ENCODE data around the gene SERPINA9.
"Not testable (repeated sequence)": the region's sequence is repeated elsewhere in the genome, so short reads cannot be mapped to it uniquely, and the experiment has no call there.

Gene SERPINA9

GRCh38 chr14:94476023-94476422, at the start of gene SERPINA9:
TSS of gene SERPINA9 (minus strand) at chr14:94476197. CDS start at chr14:94469840, 6,357 bp downstream.
- H3K27ac Mint-ChIP-seq = no peak within 1 kb of the TSS
- DNase-seq (no peak), ATAC-seq (no peak)
- peaks cover 18% of the 10 kb centered on the region for H3K9me3 Mint-ChIP-seq
- H3K36me3 Mint-ChIP-seq (ENCODE audit: low read depth) = no peaks in the 10 kb centered on the region
- peaks cover 3% of the 10 kb centered on the region for H3K27me3 Mint-ChIP-seq
- no peaks in the 10 kb centered on the region for H3K4me1 Mint-ChIP-seq
- H3K4me3 Mint-ChIP-seq = no peak within 1 kb of the TSS

- Mint-ChIP-seq H3K27ac (no peak overlapping the region), H3K9me3 (peaks cover 7% of the 10 kb centered on the region), H3K27me3 (peaks cover 16% of the 10 kb centered on the region), H3K36me3 (ENCODE audit: low read depth) (no peaks in the 10 kb centered on the region), H3K4me3 (no peak overlapping the region), H3K4me1 (no peaks in the 10 kb centered on the region)
- ATAC-seq (no peak), DNase-seq (no peak)
Observed at GRCh38 chr14:94524093-94524492, 48.1 kb upstream of the SERPINA9 start.

- ATAC-seq (no peak), DNase-seq (no peak)
- no peaks in the 10 kb centered on the region for H3K36me3 Mint-ChIP-seq (ENCODE audit: low read depth)
- H3K4me3 Mint-ChIP-seq = no peak overlapping the region
- H3K9me3 Mint-ChIP-seq = peaks cover 12% of the 10 kb centered on the region
- no peaks in the 10 kb centered on the region for H3K4me1 Mint-ChIP-seq
- H3K27ac Mint-ChIP-seq = no peak overlapping the region
- H3K27me3 Mint-ChIP-seq = peaks cover 16% of the 10 kb centered on the region
Observed at GRCh38 chr14:94523265-94523664, 47.3 kb upstream of the SERPINA9 start.

GRCh38 chr14:94522115-94522724, 46.2 kb upstream of the SERPINA9 start:
- Mint-ChIP-seq H3K27me3 (peaks cover 12% of the 10 kb centered on the region), H3K27ac (no peak overlapping the region), H3K9me3 (peaks cover 12% of the 10 kb centered on the region), H3K4me3 (no peak overlapping the region), H3K36me3 (ENCODE audit: low read depth) (no peaks in the 10 kb centered on the region), H3K4me1 (no peaks in the 10 kb centered on the region)
- no peak for ATAC-seq
- DNase-seq = no peak

- Mint-ChIP-seq H3K4me3 (no peak overlapping the region), H3K9me3 (peaks cover 12% of the 10 kb centered on the region), H3K4me1 (no peaks in the 10 kb centered on the region), H3K27ac (no peak overlapping the region), H3K27me3 (peaks cover 13% of the 10 kb centered on the region), H3K36me3 (ENCODE audit: low read depth) (no peaks in the 10 kb centered on the region)
- no peak for DNase-seq
- no peak for ATAC-seq
Observed at GRCh38 chr14:94521375-94522114, 45.5 kb upstream of the SERPINA9 start.

GRCh38 chr14:94517641-94518257, 41.8 kb upstream of the SERPINA9 start:
- H3K27ac Mint-ChIP-seq = no peak overlapping the region
- H3K36me3 Mint-ChIP-seq (ENCODE audit: low read depth) = no peaks in the 10 kb centered on the region
- DNase-seq = no peak
- peaks cover 12% of the 10 kb centered on the region for H3K9me3 Mint-ChIP-seq
- H3K4me3 Mint-ChIP-seq = no peak overlapping the region
- ATAC-seq = no peak
- peaks cover 3% of the 10 kb centered on the region for H3K27me3 Mint-ChIP-seq
- H3K4me1 Mint-ChIP-seq = no peaks in the 10 kb centered on the region

GRCh38 chr14:94517248-94517640, 41.2 kb upstream of the SERPINA9 start:
- peaks cover 12% of the 10 kb centered on the region for H3K9me3 Mint-ChIP-seq
- DNase-seq (no peak), ATAC-seq (no peak)
- H3K27me3 Mint-ChIP-seq = peaks cover 3% of the 10 kb centered on the region
- no peak overlapping the region for H3K27ac Mint-ChIP-seq
- H3K4me1 Mint-ChIP-seq = no peaks in the 10 kb centered on the region
- no peaks in the 10 kb centered on the region for H3K36me3 Mint-ChIP-seq (ENCODE audit: low read depth)
- no peak overlapping the region for H3K4me3 Mint-ChIP-seq

- ATAC-seq = no peak
- Mint-ChIP-seq H3K27me3 (peaks cover 3% of the 10 kb centered on the region), H3K4me3 (no peak overlapping the region), H3K4me1 (no peaks in the 10 kb centered on the region), H3K27ac (no peak overlapping the region), H3K9me3 (peaks cover 12% of the 10 kb centered on the region), H3K36me3 (ENCODE audit: low read depth) (no peaks in the 10 kb centered on the region)
- no peak for DNase-seq
Observed at GRCh38 chr14:94515856-94516255, 39.9 kb upstream of the SERPINA9 start.

GRCh38 chr14:94515426-94515825, 39.4 kb upstream of the SERPINA9 start:
- H3K4me1 Mint-ChIP-seq = no peaks in the 10 kb centered on the region
- DNase-seq (no peak), ATAC-seq (no peak)
- no peak overlapping the region for H3K4me3 Mint-ChIP-seq
- no peak overlapping the region for H3K27ac Mint-ChIP-seq
- peaks cover 3% of the 10 kb centered on the region for H3K27me3 Mint-ChIP-seq
- no peaks in the 10 kb centered on the region for H3K36me3 Mint-ChIP-seq (ENCODE audit: low read depth)
- H3K9me3 Mint-ChIP-seq = peaks cover 12% of the 10 kb centered on the region

GRCh38 chr14:94514351-94514750, 38.4 kb upstream of the SERPINA9 start:
- H3K27me3 Mint-ChIP-seq = peaks cover 3% of the 10 kb centered on the region
- peaks cover 7% of the 10 kb centered on the region for H3K9me3 Mint-ChIP-seq
- H3K4me1 Mint-ChIP-seq = no peaks in the 10 kb centered on the region
- H3K4me3 Mint-ChIP-seq = no peak overlapping the region
- no peak for ATAC-seq
- no peak for DNase-seq
- no peak overlapping the region for H3K27ac Mint-ChIP-seq
- H3K36me3 Mint-ChIP-seq (ENCODE audit: low read depth) = no peaks in the 10 kb centered on the region

- DNase-seq; H3K4me3 Mint-ChIP-seq; ATAC-seq; H3K27me3 Mint-ChIP-seq; H3K9me3 Mint-ChIP-seq; H3K27ac Mint-ChIP-seq; H3K4me1 Mint-ChIP-seq; H3K36me3 Mint-ChIP-seq (ENCODE audit: low read depth): not testable (repeated sequence)
Observed at GRCh38 chr14:94510481-94510880, 34.5 kb upstream of the SERPINA9 start.

GRCh38 chr14:94509356-94509755, 33.4 kb upstream of the SERPINA9 start, which contains the start of gene SERPINA12:
TSS of gene SERPINA12 (minus strand) at chr14:94509469. CDS start at chr14:94498397, 11,072 bp downstream.
- ATAC-seq (no peak), DNase-seq (no peak)
- H3K4me1 Mint-ChIP-seq = no peaks in the 10 kb centered on the region
- H3K4me3 Mint-ChIP-seq = no peak within 1 kb of the TSS
- H3K27ac Mint-ChIP-seq = no peak within 1 kb of the TSS
- H3K27me3 Mint-ChIP-seq = no peaks in the 10 kb centered on the region
- no peaks in the 10 kb centered on the region for H3K9me3 Mint-ChIP-seq
- H3K36me3 Mint-ChIP-seq (ENCODE audit: low read depth) = no peaks in the 10 kb centered on the region

GRCh38 chr14:94505641-94506040, 29.6 kb upstream of the SERPINA9 start:
- ATAC-seq (no peak), DNase-seq (no peak)
- no peak overlapping the region for H3K27ac Mint-ChIP-seq
- no peaks in the 10 kb centered on the region for H3K36me3 Mint-ChIP-seq (ENCODE audit: low read depth)
- H3K4me3 Mint-ChIP-seq = no peak overlapping the region
- no peaks in the 10 kb centered on the region for H3K4me1 Mint-ChIP-seq
- H3K27me3 Mint-ChIP-seq = peaks cover 3% of the 10 kb centered on the region
- H3K9me3 Mint-ChIP-seq = no peaks in the 10 kb centered on the region

GRCh38 chr14:94505206-94505605, 29.2 kb upstream of the SERPINA9 start:
- H3K27me3 Mint-ChIP-seq = peaks cover 3% of the 10 kb centered on the region
- DNase-seq = no peak
- H3K4me3 Mint-ChIP-seq = no peak overlapping the region
- H3K4me1 Mint-ChIP-seq = no peaks in the 10 kb centered on the region
- no peak overlapping the region for H3K27ac Mint-ChIP-seq
- no peak for ATAC-seq
- no peaks in the 10 kb centered on the region for H3K9me3 Mint-ChIP-seq
- H3K36me3 Mint-ChIP-seq (ENCODE audit: low read depth) = no peaks in the 10 kb centered on the region
